H1 (cell line): Measurements from ENCODE around the gene LAMP5. TPM values are rescaled to one million over a fixed set of nuclear protein-coding genes. Genes with fewer than 3 reads are reported as not detected.

Source experiments
- CTCF ChIA-PET: fragments of 300-600 bp; sonication (Branson Sonifier 250); formaldehyde crosslinking; loops from one replicate; lab custom pipeline; 2021; ENCODE audit not compliant: partially characterized antibody; lab: Charles Lee
- POLR2A ChIA-PET: fragments of 300-600 bp; sonication (Branson Sonifier 250); formaldehyde crosslinking; loops from one replicate; lab custom pipeline; 2021; ENCODE audit warnings: inconsistent platforms; ENCODE audit not compliant: partially characterized antibody; lab: Charles Lee
- DNase-seq, 2 experiments: peaks; one replicate each; pipeline versions ENCODE4 v3.0.0 to v3.0.0-alpha.2; 2010 to 2022; ENCODE audit warnings: low spot score in 2 of 2, low read depth in 1 of 2, mixed read lengths in 1 of 2
- FAIRE-seq: peaks from 2 replicates; lab custom pipeline; 2011; peaks lifted over from hg19 to GRCh38; lab: Jason Lieb, UNC
- H2AFZ ChIP-seq: 2 replicates; pipeline ENCODE4 v1.8.1; 2012; ENCODE audit warnings: low read length, inconsistent platforms
- H2AK5ac ChIP-seq: 2 replicates; pipeline ENCODE4 v1.6.1; 2013; ENCODE audit warnings: low read depth, low read length
- H2BK120ac ChIP-seq: replicated peaks from 2 replicates; pipeline ENCODE3; 2013; ENCODE audit warnings: low read depth, low read length, inconsistent platforms
- H2BK12ac ChIP-seq: 2 replicates; pipeline ENCODE4 v1.6.1; 2013; ENCODE audit warnings: low read depth, low read length
- H2BK15ac ChIP-seq: 2 replicates; pipeline ENCODE4 v1.6.1; 2013; ENCODE audit warnings: low read length
- H2BK20ac ChIP-seq: 2 replicates; pipeline ENCODE4 v1.6.1; 2013; ENCODE audit warnings: low read length
- H2BK5ac ChIP-seq: 2 replicates; pipeline ENCODE4 v1.6.1; 2013; ENCODE audit warnings: low read depth, low read length
- H3K14ac ChIP-seq: 2 replicates; pipeline ENCODE4 v1.6.1; 2013; ENCODE audit warnings: inconsistent platforms; ENCODE audit not compliant: insufficient read length
- H3K18ac ChIP-seq: 2 replicates; pipeline ENCODE4 v1.6.1; 2013; ENCODE audit warnings: low read length; ENCODE audit errors: extremely low read depth
- H3K23ac ChIP-seq: 2 replicates; pipeline ENCODE4 v1.6.1; 2013; ENCODE audit warnings: inconsistent platforms; ENCODE audit not compliant: insufficient read length
- H3K23me2 ChIP-seq: 2 replicates; pipeline ENCODE4 v1.6.1; 2013; ENCODE audit warnings: low read depth, low read length
- H3K27ac ChIP-seq: 2 replicates; pipeline ENCODE4 v1.6.1; 2011; ENCODE audit warnings: low read depth, low read length, inconsistent platforms
- H3K27me3 ChIP-seq, 4 experiments: replicated peaks in 1 of 4; 1 replicate in 1 of 4; 2 replicates in 3 of 4; pipeline versions ENCODE4 v1.6.1 to v1.8.1; 2011 to 2013; ENCODE audit warnings: low read length in 3 of 4, mild to moderate bottlenecking in 3 of 4, inconsistent platforms in 2 of 4, mixed read lengths in 2 of 4, moderate library complexity in 1 of 4; ENCODE audit not compliant: control insufficient read depth in 3 of 4, insufficient read depth in 3 of 4; ENCODE audit errors: extremely low read depth in 1 of 4
- H3K36me3 ChIP-seq, 4 experiments: 2 replicates each; pipeline versions ENCODE4 v1.6.1 to v1.8.1; 2011 to 2013; ENCODE audit warnings: mild to moderate bottlenecking in 4 of 4, low read length in 3 of 4, moderate library complexity in 2 of 4, control low read depth in 1 of 4, inconsistent platforms in 1 of 4; ENCODE audit not compliant: insufficient read depth in 4 of 4, control insufficient read depth in 2 of 4
- H3K4ac ChIP-seq: replicated peaks from 2 replicates; pipeline ENCODE3; 2013; ENCODE audit warnings: low read length, low read depth, mixed read lengths, inconsistent platforms; ENCODE audit not compliant: insufficient read length
- H3K4me1 ChIP-seq, 4 experiments: replicated peaks in 1 of 4; 1 replicate in 1 of 4; 2 replicates in 3 of 4; pipeline versions ENCODE4 v1.6.1 to v1.8.1; 2011 to 2013; ENCODE audit warnings: low read length in 3 of 4, inconsistent platforms in 2 of 4, mixed read lengths in 1 of 4; ENCODE audit not compliant: insufficient read depth in 4 of 4, control insufficient read depth in 3 of 4
- H3K4me2 ChIP-seq, 2 experiments: 2 replicates each; pipeline versions ENCODE4 v1.6.1 to v1.8.1; 2011 to 2013; ENCODE audit warnings: low read depth in 2 of 2, low read length in 2 of 2, control low read depth in 1 of 2, inconsistent platforms in 1 of 2, mild to moderate bottlenecking in 1 of 2; ENCODE audit not compliant: insufficient read depth in 1 of 2
- H3K4me3 ChIP-seq, 4 experiments: fragments of 200-600, 300-600 bp in 1 of 4; sonication (generic), shearing (Covaris generic), sonication (Bioruptor Twin) in 1 of 4; 2 replicates each; pipeline versions ENCODE4 v1.5.1 to v1.8.1; 2011 to 2016; ENCODE audit warnings: low read length in 4 of 4, low read depth in 3 of 4, control low read depth in 2 of 4, inconsistent platforms in 2 of 4, mild to moderate bottlenecking in 2 of 4, mixed read lengths in 1 of 4, moderate library complexity in 1 of 4; ENCODE audit not compliant: insufficient read depth in 2 of 4; ENCODE audit errors: extremely low read depth in 1 of 4
- H3K56ac ChIP-seq: replicated peaks from 2 replicates; pipeline ENCODE3; 2013; ENCODE audit warnings: low read depth, mild to moderate bottlenecking, mixed read lengths, low read length, inconsistent platforms; ENCODE audit not compliant: insufficient read length
- H3K79me1 ChIP-seq: 2 replicates; pipeline ENCODE4 v1.6.1; 2013; ENCODE audit warnings: low read depth, low read length, control low read depth
- H3K79me2 ChIP-seq, 2 experiments: 2 replicates each; pipeline versions ENCODE4 v1.6.1 to v1.8.1; 2012 to 2013; ENCODE audit warnings: low read length in 2 of 2, mild to moderate bottlenecking in 2 of 2, inconsistent platforms in 1 of 2; ENCODE audit not compliant: insufficient read depth in 2 of 2, control insufficient read depth in 1 of 2
- H3K9ac ChIP-seq, 4 experiments: replicated peaks in 1 of 4; 1 replicate in 1 of 4; 2 replicates in 3 of 4; pipeline versions ENCODE4 v1.6.1 to v1.8.1; 2011 to 2013; ENCODE audit warnings: low read depth in 3 of 4, low read length in 3 of 4, control low read depth in 2 of 4, mild to moderate bottlenecking in 2 of 4, moderate library complexity in 2 of 4, inconsistent platforms in 1 of 4; ENCODE audit errors: extremely low read depth in 1 of 4
- H3K9me3 ChIP-seq, 2 experiments: 2 replicates each; pipeline versions ENCODE4 v1.6.1 to v1.8.1; 2012 to 2013; ENCODE audit warnings: mild to moderate bottlenecking in 2 of 2, moderate library complexity in 2 of 2, control low read depth in 1 of 2, inconsistent platforms in 1 of 2, low read depth in 1 of 2, low read length in 1 of 2, mixed read lengths in 1 of 2; ENCODE audit not compliant: insufficient read depth in 2 of 2
- H4K20me1 ChIP-seq, 2 experiments: replicated peaks in 1 of 2; 2 replicates each; pipeline versions ENCODE3 to v1.8.1; 2011 to 2013; ENCODE audit warnings: inconsistent platforms in 2 of 2, low read length in 2 of 2, mild to moderate bottlenecking in 1 of 2; ENCODE audit not compliant: insufficient read depth in 2 of 2, control insufficient read depth in 1 of 2
- H4K5ac ChIP-seq: 2 replicates; pipeline ENCODE4 v1.6.1; 2013; ENCODE audit warnings: low read length, low read depth, mixed read lengths, inconsistent platforms; ENCODE audit not compliant: insufficient read length
- H4K8ac ChIP-seq: 2 replicates; pipeline ENCODE4 v1.8.0; 2013; ENCODE audit warnings: mild to moderate bottlenecking, moderate library complexity, low read length, inconsistent platforms; ENCODE audit not compliant: insufficient read depth; ENCODE audit errors: extremely low read depth
- H4K91ac ChIP-seq: replicated peaks from 2 replicates; pipeline ENCODE3; 2013; ENCODE audit warnings: low read length, mixed read lengths, inconsistent platforms; ENCODE audit not compliant: insufficient read length
- BRCA1 ChIP-seq: IDR thresholded peaks from 2 replicates; pipeline ENCODE4 v1.6.1; 2012; ENCODE audit warnings: low read depth, low read length, improper control_type of control experiment
- EP300 ChIP-seq, 2 experiments: IDR thresholded peaks; 1 replicate in 1 of 2; 2 replicates in 1 of 2; pipeline ENCODE4 v1.6.1; 2011 to 2012; ENCODE audit warnings: low read depth in 2 of 2, low read length in 2 of 2, mild to moderate bottlenecking in 2 of 2, borderline replicate concordance in 1 of 2, inconsistent platforms in 1 of 2, moderate library complexity in 1 of 2
- MAX ChIP-seq: IDR thresholded peaks from 2 replicates; pipeline ENCODE4 v1.6.1; 2012; ENCODE audit warnings: inconsistent platforms
- RBBP5 ChIP-seq: IDR thresholded peaks from 2 replicates; pipeline ENCODE4 v1.7.1; 2012; ENCODE audit warnings: low read depth, mild to moderate bottlenecking, inconsistent platforms, low read length, moderate library complexity, borderline replicate concordance
- SRF ChIP-seq: IDR thresholded peaks from 2 replicates; pipeline ENCODE4 v1.6.1; 2011; ENCODE audit warnings: mild to moderate bottlenecking, low read depth, low read length, moderate library complexity
- TEAD4 ChIP-seq: IDR thresholded peaks from 2 replicates; pipeline ENCODE4 v1.6.1; 2012; ENCODE audit warnings: low read depth, low read length, inconsistent platforms, mixed read lengths
- USF2 ChIP-seq: IDR thresholded peaks from 2 replicates; pipeline ENCODE4 v1.6.1; 2011; ENCODE audit warnings: low read length, improper control_type of control experiment
- WGBS, 2 experiments: shearing (Covaris generic) in 1 of 2; methylation state at CpG; one replicate each; pipeline versions ENCODE4 v1.1.6 to v1.1.7; 2013 to 2015; ENCODE audit warnings: low lambda C conversion rate in 2 of 2, mixed read lengths in 2 of 2, inconsistent platforms in 1 of 2, low coverage in 1 of 2, missing lambda C conversion rate in 1 of 2; ENCODE audit not compliant: insufficient replicate concordance in 2 of 2, insufficient coverage in 1 of 2, insufficient read length in 1 of 2; ENCODE audit errors: extremely low coverage in 1 of 2, missing lambda C conversion rate in 1 of 2; 5-methylcytosine and 5-hydroxymethylcytosine counted together
- polyA plus RNA-seq, 7 experiments: library from polyadenylated mRNA; depleted of rRNA in 3 of 7; stranded (reverse) in 5 of 7; unstranded in 2 of 7; fragments of >200 nt in 5 of 7; fragments of 200-250 nt in 2 of 7; gene quantifications; 1 replicate in 5 of 7; 2 replicates in 1 of 7; 4 replicates in 1 of 7; pipeline versions ENCODE4 v1.2.1 to v1.2.3, GENCODE V29; 2011 to 2013; ENCODE audit warnings: missing spikeins in 2 of 7, mixed read lengths in 2 of 7
- total RNA-seq: library from RNA; stranded (reverse); fragmentation: NEBNext Ultra II Directional; extraction: Animal tissue kit (Norgen Biotek cat#: 25700); gene quantifications from 2 replicates; pipeline ENCODE4 v1.2.1, GENCODE V29; 2021

Gene LAMP5
- total and polyA plus RNA-seq, 2 of the 8 experiments (the other 6 are each of a cell fraction or from before 2014, with no cell fraction given): 0.22 to 1.9 TPM

GRCh38 chr20:9543214-9543613, 28.8 kb downstream of the LAMP5 start:
- H3K4me2 ChIP-seq: no peak overlapping the region
- no peak for FAIRE-seq
- no peaks in the 10 kb centered on the region for H3K27me3 ChIP-seq

More at GRCh38 chr20:9543214-9543613, 28.8 kb downstream of the LAMP5 start:
- no peaks in the 10 kb centered on the region for H3K4me1 ChIP-seq
- POLR2A ChIA-PET: no interaction called here
- H2BK12ac ChIP-seq: no peak overlapping the region
- 86% methylated on average over 4 of the region's 4 CpGs; no CpG with 5 or more reads in 1 of the 2 experiments for WGBS, 2 experiments
- no peaks in the 10 kb centered on the region for H3K79me1 ChIP-seq
- H3K14ac ChIP-seq: no peak overlapping the region
- H3K79me2 ChIP-seq: no peaks in the 10 kb centered on the region
- no peak overlapping the region for H2BK5ac ChIP-seq
- H2AK5ac ChIP-seq: no peak overlapping the region
- H3K4ac ChIP-seq: no peak overlapping the region
- no peak overlapping the region for H3K27ac ChIP-seq
- no peak overlapping the region for H4K8ac ChIP-seq
- no peak overlapping the region for H3K18ac ChIP-seq
- no peak overlapping the region for H2AFZ ChIP-seq
- no peak overlapping the region for H4K5ac ChIP-seq
- no peaks in the 10 kb centered on the region for H3K36me3 ChIP-seq
- no peak overlapping the region for H2BK20ac ChIP-seq
- no peak overlapping the region for H3K23ac ChIP-seq
- no peak overlapping the region for H4K91ac ChIP-seq
- no peak overlapping the region for H3K56ac ChIP-seq
- DNase-seq: no peak
- peaks cover 0 to 2% of the 10 kb centered on the region in 2 experiments; a peak in 1 of 4 replicates for H3K9me3 ChIP-seq
- H2BK120ac ChIP-seq: no peak overlapping the region
- H3K4me3 ChIP-seq: no peak overlapping the region
- TF ChIP-seq EP300 (IDR thresholded peaks at IDR 0.05; ENCODE audit: borderline replicate concordance in 1 of 2, low read depth in 2 of 2, low read length in 2 of 2) (no peak), USF2 (no peak), BRCA1 (no peak), TEAD4 (no peak), RBBP5 (no peak), MAX (no peak), SRF (no peak)
- TF ChIP-seq, all 59 proteins: peak for 0
- CTCF ChIA-PET: interaction anchor here (0.6 kb wide), 1 partner anchor 198 kb away, joined by 3 read pairs; no protein-coding TSS in a partner anchor
- Histone ChIP-seq H3K23me2 (no peaks in the 10 kb centered on the region), H2BK15ac (no peak overlapping the region), H4K20me1 (no peaks in the 10 kb centered on the region), H3K9ac (no peak overlapping the region)
